ENCODE results near the gene MPL.

GRCh38 chr1:43348343-43348808, 10.8 kb downstream of the MPL start:
- TF ChIP-seq ZFP30 (CRISPR knock-in tag; IDR thresholded peaks at IDR 0.05) (no peak), CSDC2 (CRISPR knock-in tag; IDR thresholded peaks at IDR 0.05) (no peak), OSR1 (CRISPR knock-in tag; IDR thresholded peaks at IDR 0.05) (no peak), TCF4 (CRISPR knock-in tag; IDR thresholded peaks at IDR 0.05; ENCODE audit: borderline replicate concordance) (no peak), SNAI2 (CRISPR knock-in tag; IDR thresholded peaks at IDR 0.05) (no peak), ZNF70 (CRISPR knock-in tag; IDR thresholded peaks at IDR 0.05) (no peak), PATZ1 (CRISPR knock-in tag; IDR thresholded peaks at IDR 0.05; ENCODE audit: borderline replicate concordance) (no peak), GLIS3 (CRISPR knock-in tag; IDR thresholded peaks at IDR 0.05) (no peak), ESRRG (CRISPR knock-in tag; IDR thresholded peaks at IDR 0.05) (no peak)
- TF ChIP-seq, protein P1, sequence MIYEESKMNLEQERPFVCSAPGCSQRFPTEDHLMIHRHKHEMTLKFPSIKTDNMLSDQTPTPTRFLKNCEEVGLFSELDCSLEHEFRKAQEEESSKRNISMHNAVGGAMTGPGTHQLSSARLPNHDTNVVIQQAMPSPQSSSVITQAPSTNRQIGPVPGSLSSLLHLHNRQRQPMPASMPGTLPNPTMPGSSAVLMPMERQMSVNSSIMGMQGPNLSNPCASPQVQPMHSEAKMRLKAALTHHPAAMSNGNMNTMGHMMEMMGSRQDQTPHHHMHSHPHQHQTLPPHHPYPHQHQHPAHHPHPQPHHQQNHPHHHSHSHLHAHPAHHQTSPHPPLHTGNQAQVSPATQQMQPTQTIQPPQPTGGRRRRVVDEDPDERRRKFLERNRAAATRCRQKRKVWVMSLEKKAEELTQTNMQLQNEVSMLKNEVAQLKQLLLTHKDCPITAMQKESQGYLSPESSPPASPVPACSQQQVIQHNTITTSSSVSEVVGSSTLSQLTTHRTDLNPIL (CRISPR knock-in tag; IDR thresholded peaks at IDR 0.05; ENCODE audit: low read depth): no peak
- TF ChIP-seq, protein P2, sequence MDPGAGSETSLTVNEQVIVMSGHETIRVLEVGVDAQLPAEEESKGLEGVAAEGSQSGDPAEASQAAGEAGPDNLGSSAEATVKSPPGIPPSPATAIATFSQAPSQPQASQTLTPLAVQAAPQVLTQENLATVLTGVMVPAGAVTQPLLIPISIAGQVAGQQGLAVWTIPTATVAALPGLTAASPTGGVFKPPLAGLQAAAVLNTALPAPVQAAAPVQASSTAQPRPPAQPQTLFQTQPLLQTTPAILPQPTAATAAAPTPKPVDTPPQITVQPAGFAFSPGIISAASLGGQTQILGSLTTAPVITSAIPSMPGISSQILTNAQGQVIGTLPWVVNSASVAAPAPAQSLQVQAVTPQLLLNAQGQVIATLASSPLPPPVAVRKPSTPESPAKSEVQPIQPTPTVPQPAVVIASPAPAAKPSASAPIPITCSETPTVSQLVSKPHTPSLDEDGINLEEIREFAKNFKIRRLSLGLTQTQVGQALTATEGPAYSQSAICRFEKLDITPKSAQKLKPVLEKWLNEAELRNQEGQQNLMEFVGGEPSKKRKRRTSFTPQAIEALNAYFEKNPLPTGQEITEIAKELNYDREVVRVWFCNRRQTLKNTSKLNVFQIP (CRISPR knock-in tag; IDR thresholded peaks at IDR 0.05; ENCODE audit: borderline replicate concordance, low read depth): no peak

Measured in SK-N-SH treated with all-trans-retinoic acid at 6 μM for 48 hours (cell line).